Panc1 (cell line): ENCODE data around the gene GNS. TPM values are rescaled to one million over a fixed set of nuclear protein-coding genes. Genes with fewer than 3 reads are reported as not detected.

Experiments used
- ATAC-seq: fragments of 200-7000 bp; cut with Tn5 transposase; 2 replicates; pipeline ENCODE4 v1.9.1; 2020; ENCODE audit warnings: mild to moderate bottlenecking, moderate library complexity
- BruUV-seq: library from RNA; stranded (reverse); fragments of 400-500 nt; replicated peaks from 2 replicates; lab custom pipeline; 2021; lab: Mats Ljungman, UMichigan
- CTCF ChIA-PET: fragments of 300-600 bp; sonication (Branson Sonifier 250); formaldehyde crosslinking; loops from one replicate; lab custom pipeline; 2022; ENCODE audit warnings: antibody characterized with exemption; lab: Charles Lee
- POLR2A ChIA-PET: fragments of 300-600 bp; sonication (Branson Sonifier 250); formaldehyde crosslinking; loops from one replicate; lab custom pipeline; 2022; ENCODE audit warnings: antibody characterized with exemption; lab: Charles Lee
- DNase-seq: peaks from one replicate; pipeline ENCODE4 v3.0.0-alpha.2; 2010; ENCODE audit warnings: low read depth, low spot score
- H3K27ac ChIP-seq: 2 replicates; pipeline ENCODE4 v1.5.1; 2011; ENCODE audit warnings: mild to moderate bottlenecking, low read length, inconsistent platforms
- H3K27me3 ChIP-seq: fragments of 200-500 bp; sonication (Bioruptor generic); 2 replicates; pipeline ENCODE4 v1.6.0; 2014; ENCODE audit warnings: low read length, inconsistent platforms; ENCODE audit not compliant: control insufficient read depth, insufficient read depth
- H3K36me3 ChIP-seq: fragments of 200-500 bp; sonication (Bioruptor generic); 2 replicates; pipeline ENCODE4 v1.5.1; 2014; ENCODE audit warnings: inconsistent platforms, mild to moderate bottlenecking, low read length, moderate library complexity; ENCODE audit not compliant: control insufficient read depth, insufficient read depth
- H3K4me1 ChIP-seq: 2 replicates; pipeline ENCODE4 v1.5.1; 2011; ENCODE audit warnings: inconsistent platforms, mild to moderate bottlenecking, low read length, moderate library complexity; ENCODE audit not compliant: control insufficient read depth, insufficient read depth
- H3K4me3 ChIP-seq, 2 experiments: 2 replicates each; pipeline ENCODE4 v1.5.1; 2011 to 2012; ENCODE audit warnings: low read depth in 2 of 2, low read length in 2 of 2, mild to moderate bottlenecking in 2 of 2, inconsistent platforms in 1 of 2, moderate library complexity in 1 of 2
- H3K9me3 ChIP-seq: fragments of 200-500 bp; sonication (Bioruptor generic); 2 replicates; pipeline ENCODE4 v1.5.1; 2014; ENCODE audit warnings: low read depth, mild to moderate bottlenecking, inconsistent platforms, low read length, moderate library complexity; ENCODE audit not compliant: control insufficient read depth, insufficient read depth
- POLR2AphosphoS5 ChIP-seq: IDR thresholded peaks from 2 replicates; pipeline ENCODE4 v1.6.1; 2012; ENCODE audit warnings: mild to moderate bottlenecking, low read depth, low read length, moderate library complexity
- SIN3A ChIP-seq: IDR thresholded peaks from 2 replicates; pipeline ENCODE4 v1.6.1; 2012; ENCODE audit warnings: low read depth, mild to moderate bottlenecking, low read length, moderate library complexity, borderline replicate concordance; ENCODE audit not compliant: insufficient read depth
- TCF7L2 ChIP-seq: IDR thresholded peaks from 2 replicates; pipeline ENCODE4 v1.6.1; 2011; ENCODE audit warnings: mild to moderate bottlenecking, low read depth, low read length, inconsistent platforms
- in situ Hi-C: cut with HindIII; loops from 2 replicates; pipeline ENCODE4 v1.10.0; 2016; ENCODE audit warnings: low sequenced_read_pairs, low pct_unique_long_range_greater_than_20kb
- intact Hi-C: fragments of 100-400 bp; cut with micrococcal nuclease; formaldehyde crosslinking; loops from one replicate; pipeline ENCODE4 v1.10.0; 2022; ENCODE audit not compliant: unreplicated experiment
- total RNA-seq: library from RNA; stranded (reverse); gene quantifications from one replicate; pipeline ENCODE4 v1.2.1, GENCODE V29; 2021; ENCODE audit not compliant: unreplicated experiment
- TF ChIP-seq, protein P1 (sequence below), 2 experiments: IDR thresholded peaks; 2 replicates each; pipeline ENCODE4 v1.6.1; 2011 to 2012; ENCODE audit warnings: low read depth in 2 of 2, control low read depth in 1 of 2, low read length in 1 of 2, mild to moderate bottlenecking in 1 of 2, moderate library complexity in 1 of 2; ENCODE audit not compliant: insufficient read depth in 1 of 2
- TF ChIP-seq, protein P2 (sequence below): fragments of 450-650 bp; IDR thresholded peaks from 2 replicates; pipeline ENCODE4 v1.5.1; 2017; ENCODE audit warnings: mild to moderate bottlenecking

Gene GNS
- total RNA-seq, 1 experiment from 2014 or later, result 117 TPM

DNA sequence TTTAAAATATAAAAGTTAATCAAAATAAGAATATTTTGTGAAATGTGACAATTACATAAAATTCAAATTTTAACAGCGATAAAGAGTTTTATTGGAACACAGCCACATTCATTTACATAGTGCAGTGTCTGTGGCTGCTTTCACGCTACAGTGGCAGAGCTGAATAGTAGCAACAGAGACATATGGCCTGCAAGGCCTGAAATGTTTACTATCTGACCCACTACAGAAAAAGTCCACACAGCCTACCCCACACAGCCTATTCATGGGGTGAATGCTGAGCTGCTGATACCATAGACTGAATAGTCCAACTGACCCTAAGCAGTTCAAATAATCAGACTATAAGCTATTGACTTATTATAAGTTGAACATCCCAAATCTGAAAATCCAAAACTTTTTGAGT is 13.2 kb downstream of the GNS start:
- no TSS peak for BruUV-seq
- Histone ChIP-seq H3K4me1 (peaks cover 2% of the 10 kb centered on the region; the same call in 1 of the 2 replicates), H3K27me3 (no peaks in the 10 kb centered on the region), H3K27ac (no peak overlapping the region), H3K36me3 (peaks cover 15% of the 10 kb centered on the region; the same call in 1 of the 2 replicates), H3K4me3 (no peak overlapping the region), H3K9me3 (no peaks in the 10 kb centered on the region)
- ChIA-PET CTCF (no interaction called here), POLR2A (no interaction called here)
- in situ Hi-C loops (no loop called here), intact Hi-C loops (no loop called here)
- no peak for DNase-seq
- TF ChIP-seq POLR2AphosphoS5 (no peak), SIN3A (no peak)
- TF ChIP-seq, protein P1, sequence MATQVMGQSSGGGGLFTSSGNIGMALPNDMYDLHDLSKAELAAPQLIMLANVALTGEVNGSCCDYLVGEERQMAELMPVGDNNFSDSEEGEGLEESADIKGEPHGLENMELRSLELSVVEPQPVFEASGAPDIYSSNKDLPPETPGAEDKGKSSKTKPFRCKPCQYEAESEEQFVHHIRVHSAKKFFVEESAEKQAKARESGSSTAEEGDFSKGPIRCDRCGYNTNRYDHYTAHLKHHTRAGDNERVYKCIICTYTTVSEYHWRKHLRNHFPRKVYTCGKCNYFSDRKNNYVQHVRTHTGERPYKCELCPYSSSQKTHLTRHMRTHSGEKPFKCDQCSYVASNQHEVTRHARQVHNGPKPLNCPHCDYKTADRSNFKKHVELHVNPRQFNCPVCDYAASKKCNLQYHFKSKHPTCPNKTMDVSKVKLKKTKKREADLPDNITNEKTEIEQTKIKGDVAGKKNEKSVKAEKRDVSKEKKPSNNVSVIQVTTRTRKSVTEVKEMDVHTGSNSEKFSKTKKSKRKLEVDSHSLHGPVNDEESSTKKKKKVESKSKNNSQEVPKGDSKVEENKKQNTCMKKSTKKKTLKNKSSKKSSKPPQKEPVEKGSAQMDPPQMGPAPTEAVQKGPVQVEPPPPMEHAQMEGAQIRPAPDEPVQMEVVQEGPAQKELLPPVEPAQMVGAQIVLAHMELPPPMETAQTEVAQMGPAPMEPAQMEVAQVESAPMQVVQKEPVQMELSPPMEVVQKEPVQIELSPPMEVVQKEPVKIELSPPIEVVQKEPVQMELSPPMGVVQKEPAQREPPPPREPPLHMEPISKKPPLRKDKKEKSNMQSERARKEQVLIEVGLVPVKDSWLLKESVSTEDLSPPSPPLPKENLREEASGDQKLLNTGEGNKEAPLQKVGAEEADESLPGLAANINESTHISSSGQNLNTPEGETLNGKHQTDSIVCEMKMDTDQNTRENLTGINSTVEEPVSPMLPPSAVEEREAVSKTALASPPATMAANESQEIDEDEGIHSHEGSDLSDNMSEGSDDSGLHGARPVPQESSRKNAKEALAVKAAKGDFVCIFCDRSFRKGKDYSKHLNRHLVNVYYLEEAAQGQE (IDR thresholded peaks at IDR 0.05; ENCODE audit: insufficient read depth in 1 of 2, low read depth in 2 of 2, low read length in 1 of 2), result no peak
- no peak; the same call in 1 of the 2 replicates for ATAC-seq

GRCh38 chr12:64745259-64745807 is 13.9 kb downstream of the GNS start:
- ATAC-seq, result peak; percentile 72
- intact Hi-C loops (no loop called here), in situ Hi-C loops (no loop called here)
- H3K27ac ChIP-seq, result no peak overlapping the region
- H3K36me3 ChIP-seq, result peaks cover 11% of the 10 kb centered on the region; the same call in 1 of the 2 replicates
- TF ChIP-seq, protein P2, sequence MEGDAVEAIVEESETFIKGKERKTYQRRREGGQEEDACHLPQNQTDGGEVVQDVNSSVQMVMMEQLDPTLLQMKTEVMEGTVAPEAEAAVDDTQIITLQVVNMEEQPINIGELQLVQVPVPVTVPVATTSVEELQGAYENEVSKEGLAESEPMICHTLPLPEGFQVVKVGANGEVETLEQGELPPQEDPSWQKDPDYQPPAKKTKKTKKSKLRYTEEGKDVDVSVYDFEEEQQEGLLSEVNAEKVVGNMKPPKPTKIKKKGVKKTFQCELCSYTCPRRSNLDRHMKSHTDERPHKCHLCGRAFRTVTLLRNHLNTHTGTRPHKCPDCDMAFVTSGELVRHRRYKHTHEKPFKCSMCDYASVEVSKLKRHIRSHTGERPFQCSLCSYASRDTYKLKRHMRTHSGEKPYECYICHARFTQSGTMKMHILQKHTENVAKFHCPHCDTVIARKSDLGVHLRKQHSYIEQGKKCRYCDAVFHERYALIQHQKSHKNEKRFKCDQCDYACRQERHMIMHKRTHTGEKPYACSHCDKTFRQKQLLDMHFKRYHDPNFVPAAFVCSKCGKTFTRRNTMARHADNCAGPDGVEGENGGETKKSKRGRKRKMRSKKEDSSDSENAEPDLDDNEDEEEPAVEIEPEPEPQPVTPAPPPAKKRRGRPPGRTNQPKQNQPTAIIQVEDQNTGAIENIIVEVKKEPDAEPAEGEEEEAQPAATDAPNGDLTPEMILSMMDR, result no peak
- TF ChIP-seq TCF7L2 (no peak), SIN3A (no peak), POLR2AphosphoS5 (no peak)
- TF ChIP-seq, protein P1 (IDR thresholded peaks at IDR 0.05; ENCODE audit: insufficient read depth in 1 of 2, low read depth in 2 of 2, low read length in 1 of 2), result no peak
- no peak overlapping the region for H3K4me3 ChIP-seq
- BruUV-seq, result no TSS peak
- ChIA-PET POLR2A (no interaction called here), CTCF (no interaction called here)
- H3K4me1 ChIP-seq, result peaks cover 2% of the 10 kb centered on the region; the same call in 1 of the 2 replicates
- DNase-seq, result no peak
- H3K9me3 ChIP-seq, result no peaks in the 10 kb centered on the region
- no peaks in the 10 kb centered on the region for H3K27me3 ChIP-seq
